ENCODE measurements around the gene TPI1.

TPI1 gene

DNA sequence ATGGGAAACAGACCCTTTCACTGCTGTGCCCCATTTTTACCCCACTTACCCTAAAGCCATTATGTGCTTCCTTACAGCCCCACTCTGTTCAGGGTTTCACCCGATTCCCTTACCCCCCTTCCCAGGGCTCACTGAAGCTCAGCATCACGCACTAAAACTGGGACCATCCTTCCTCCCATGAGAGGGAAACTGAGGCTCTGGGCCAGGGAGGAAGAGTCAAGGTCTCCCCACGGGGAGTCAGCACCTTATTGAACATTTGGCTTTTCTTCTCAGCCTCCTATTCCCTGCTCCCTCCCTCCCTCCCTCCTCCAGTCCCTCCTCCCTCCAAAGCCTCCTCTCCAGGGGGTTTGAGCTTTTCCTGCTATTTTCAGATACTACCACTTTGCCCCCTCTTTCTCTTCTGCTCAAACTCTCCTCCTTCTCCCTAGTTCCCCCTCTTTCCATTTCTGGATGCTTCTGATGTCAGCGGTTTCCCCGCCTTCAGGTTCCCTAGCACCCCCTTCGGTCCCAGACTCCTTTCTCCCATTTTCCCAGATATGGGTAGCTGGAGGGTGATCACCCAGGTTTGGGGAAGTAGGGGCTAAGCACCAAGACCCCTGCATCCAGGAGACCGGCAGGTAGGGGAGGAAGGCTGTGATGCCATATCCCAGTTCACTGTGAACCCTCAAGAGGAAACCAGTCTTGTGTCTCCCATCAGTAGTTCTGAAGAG, 44.8 kb upstream of the TPI1 start:
- Histone ChIP-seq H4K20me1 (peaks cover 0 to 61% (median 21%) of the 10 kb centered on the region in 11 experiments; a peak in 11 of 22 replicates), H3K27me3 (peaks cover 72 to 92% (median 87%) of the 10 kb centered on the region in 11 experiments), H3K9ac (peak overlapping the region in 1 of 11 experiments; percentile 64; a peak in 1 of 22 replicates), H3K27ac (no peak overlapping the region), H3K4me2 (peak overlapping the region in 5 of 11 experiments; percentile 78 to 92 (median 85); a peak in 9 of 22 replicates), H3K36me3 (no peaks in the 10 kb centered on the region; a peak in 1 of 22 replicates), H3K9me3 (replicated peaks in 1 of 11) (no peaks in the 10 kb centered on the region), H3K4me1 (peaks cover 17 to 46% (median 30%) of the 10 kb centered on the region in 10 experiments), H3K4me3 (peak overlapping the region in 3 of 10 experiments; percentile 45 to 55 (median 52); a peak in 7 of 20 replicates)
- TF ChIP-seq Cebpa-rat (IDR thresholded peaks at IDR 0.05): no peak

DNA sequence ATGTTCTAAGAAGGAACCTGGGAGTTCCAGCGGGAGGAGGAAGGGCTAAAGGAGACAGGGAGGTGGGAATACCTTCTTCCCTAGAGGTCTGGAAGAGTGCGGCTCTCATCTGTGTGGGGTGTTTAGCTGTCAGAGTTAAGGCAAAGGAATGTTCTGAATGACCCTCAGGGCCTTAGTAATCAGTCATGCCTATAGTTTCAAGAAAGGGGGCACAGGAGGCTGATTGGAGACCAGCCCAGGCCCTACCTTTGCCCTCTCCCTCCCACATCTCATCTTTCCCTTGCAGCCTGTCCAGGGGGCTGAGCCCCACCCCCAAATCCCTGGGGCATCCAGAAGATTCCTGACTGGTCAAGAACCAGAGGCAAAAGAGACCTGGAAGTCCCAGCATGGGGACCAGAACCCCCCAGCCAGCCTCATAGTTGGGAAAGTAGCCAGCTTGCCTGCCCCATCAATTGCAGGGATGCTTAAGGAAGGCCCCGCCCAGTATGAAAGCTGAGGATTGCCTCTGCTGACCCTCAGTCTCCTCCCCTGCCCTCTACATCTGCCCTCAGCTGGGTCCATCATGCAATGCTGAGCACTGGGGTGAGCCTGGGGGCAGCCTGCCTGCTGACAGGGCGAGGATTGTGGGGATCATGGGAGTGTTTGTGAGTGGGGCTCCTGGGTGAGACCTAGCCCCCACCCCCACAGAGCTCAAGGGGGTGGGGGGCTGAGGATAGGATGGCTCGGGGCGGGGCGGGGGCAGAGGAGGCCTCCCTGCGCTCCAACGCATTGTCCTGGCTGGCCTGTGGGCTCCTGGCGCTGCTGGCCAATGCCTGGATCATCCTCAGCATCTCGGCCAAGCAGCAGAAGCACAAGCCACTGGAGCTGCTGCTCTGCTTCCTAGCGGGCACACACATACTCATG, 43.9 kb upstream of the TPI1 start:
- Histone ChIP-seq H3K27ac (no peak overlapping the region), H3K4me3 (no peak overlapping the region), H3K4me1 (peaks cover 19 to 52% (median 34%) of the 10 kb centered on the region in 10 experiments), H3K27me3 (peaks cover 79 to 99% (median 96%) of the 10 kb centered on the region in 11 experiments), H3K9ac (no peak overlapping the region), H4K20me1 (peaks cover 0 to 63% (median 22%) of the 10 kb centered on the region in 11 experiments; a peak in 14 of 22 replicates), H3K4me2 (no peak overlapping the region), H3K9me3 (replicated peaks in 1 of 11) (no peaks in the 10 kb centered on the region), H3K36me3 (no peaks in the 10 kb centered on the region; a peak in 1 of 22 replicates)
- no peak for TF ChIP-seq Cebpa-rat (IDR thresholded peaks at IDR 0.05)

- Histone ChIP-seq H3K4me2 (no peak overlapping the region), H3K9me3 (replicated peaks in 1 of 11) (no peaks in the 10 kb centered on the region), H3K36me3 (no peaks in the 10 kb centered on the region; a peak in 1 of 22 replicates), H3K4me3 (no peak overlapping the region), H3K27me3 (peaks cover 87 to 100% (median 100%) of the 10 kb centered on the region in 11 experiments), H3K27ac (no peak overlapping the region), H3K9ac (no peak overlapping the region), H4K20me1 (peaks cover 0 to 66% (median 30%) of the 10 kb centered on the region in 11 experiments; a peak in 15 of 22 replicates), H3K4me1 (peaks cover 27 to 59% (median 42%) of the 10 kb centered on the region in 10 experiments)
- TF ChIP-seq Cebpa-rat (IDR thresholded peaks at IDR 0.05): no peak
These were observed 43.1 kb upstream of the TPI1 start for GRCh38 chr12:6824085-6824775.

GRCh38 chr12:6824901-6825381, 42.4 kb upstream of the TPI1 start:
- peak overlapping the region in 2 of 11 experiments; percentile 5 to 21; a peak in 4 of 22 replicates for H3K4me2 ChIP-seq

GRCh38 chr12:6825398-6826124, 41.8 kb upstream of the TPI1 start:
- Histone ChIP-seq H3K9ac (no peak overlapping the region), H3K4me3 (no peak overlapping the region), H3K27ac (no peak overlapping the region), H3K27me3 (peaks cover 87 to 100% (median 100%) of the 10 kb centered on the region in 11 experiments), H3K36me3 (no peaks in the 10 kb centered on the region), H3K4me2 (peak overlapping the region in 6 of 11 experiments; percentile 5 to 53 (median 24); a peak in 9 of 22 replicates), H3K4me1 (peaks cover 33 to 49% (median 43%) of the 10 kb centered on the region in 10 experiments), H3K9me3 (replicated peaks in 1 of 11) (no peaks in the 10 kb centered on the region), H4K20me1 (peaks cover 0 to 61% (median 43%) of the 10 kb centered on the region in 11 experiments; a peak in 16 of 22 replicates)
- TF ChIP-seq Cebpa-rat (IDR thresholded peaks at IDR 0.05): no peak

More at GRCh38 chr12:6824901-6825381, 42.4 kb upstream of the TPI1 start:
- H3K27me3 ChIP-seq: peaks cover 87 to 100% (median 100%) of the 10 kb centered on the region in 11 experiments
- H3K27ac ChIP-seq: no peak overlapping the region
- no peak for TF ChIP-seq Cebpa-rat (IDR thresholded peaks at IDR 0.05)
- H3K9me3 ChIP-seq (replicated peaks in 1 of 11): no peaks in the 10 kb centered on the region
- peaks cover 0 to 61% (median 37%) of the 10 kb centered on the region in 11 experiments; a peak in 15 of 22 replicates for H4K20me1 ChIP-seq
- H3K36me3 ChIP-seq: no peaks in the 10 kb centered on the region
- H3K4me3 ChIP-seq: no peak overlapping the region
- H3K9ac ChIP-seq: no peak overlapping the region
- H3K4me1 ChIP-seq: peaks cover 33 to 56% (median 44%) of the 10 kb centered on the region in 10 experiments

DNA sequence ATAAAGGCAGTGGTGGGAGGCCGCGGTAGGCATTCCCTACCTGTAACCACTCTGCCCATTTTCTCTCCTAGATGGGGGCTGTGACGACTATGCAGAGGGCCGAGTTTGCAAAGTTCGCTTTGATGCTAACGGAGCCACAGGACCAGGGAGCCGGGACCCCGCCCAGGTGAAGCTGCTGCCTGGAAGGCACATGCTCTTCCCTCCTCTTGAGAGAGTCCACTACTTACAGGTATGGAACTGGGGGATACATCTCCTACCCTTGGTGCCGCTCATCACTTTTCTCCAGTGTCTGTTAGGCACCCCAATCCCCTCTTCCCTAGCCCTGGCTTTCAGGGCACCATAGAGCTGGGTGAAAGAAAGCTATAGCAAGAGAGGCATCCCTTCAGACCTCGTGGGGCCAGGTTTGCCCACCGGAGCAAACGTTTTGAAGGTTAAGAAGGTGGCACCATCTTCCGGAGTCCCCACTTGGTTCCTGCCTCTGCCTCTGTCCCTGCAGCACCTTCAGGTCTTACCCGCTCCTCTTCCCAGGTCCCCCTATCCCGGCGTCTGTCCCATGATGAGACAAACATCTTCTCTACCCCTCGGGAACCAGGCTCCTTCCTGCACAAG, 41.1 kb upstream of the TPI1 start:
- H3K4me1 ChIP-seq: peaks cover 26 to 43% (median 37%) of the 10 kb centered on the region in 10 experiments
- H3K9ac ChIP-seq: no peak overlapping the region
- no peaks in the 10 kb centered on the region for H3K9me3 ChIP-seq (replicated peaks in 1 of 11)
- peak overlapping the region in 1 of 10 experiments; percentile 11; a peak in 1 of 20 replicates for H3K4me3 ChIP-seq
- no peak overlapping the region for H3K27ac ChIP-seq
- H4K20me1 ChIP-seq: peaks cover 0 to 66% (median 43%) of the 10 kb centered on the region in 11 experiments; a peak in 16 of 22 replicates
- TF ChIP-seq Cebpa-rat (IDR thresholded peaks at IDR 0.05): no peak
- H3K36me3 ChIP-seq: no peaks in the 10 kb centered on the region
- H3K4me2 ChIP-seq: peak overlapping the region in 5 of 11 experiments; percentile 49 to 72 (median 60); a peak in 5 of 22 replicates
- H3K27me3 ChIP-seq: peaks cover 94 to 100% (median 100%) of the 10 kb centered on the region in 11 experiments

DNA sequence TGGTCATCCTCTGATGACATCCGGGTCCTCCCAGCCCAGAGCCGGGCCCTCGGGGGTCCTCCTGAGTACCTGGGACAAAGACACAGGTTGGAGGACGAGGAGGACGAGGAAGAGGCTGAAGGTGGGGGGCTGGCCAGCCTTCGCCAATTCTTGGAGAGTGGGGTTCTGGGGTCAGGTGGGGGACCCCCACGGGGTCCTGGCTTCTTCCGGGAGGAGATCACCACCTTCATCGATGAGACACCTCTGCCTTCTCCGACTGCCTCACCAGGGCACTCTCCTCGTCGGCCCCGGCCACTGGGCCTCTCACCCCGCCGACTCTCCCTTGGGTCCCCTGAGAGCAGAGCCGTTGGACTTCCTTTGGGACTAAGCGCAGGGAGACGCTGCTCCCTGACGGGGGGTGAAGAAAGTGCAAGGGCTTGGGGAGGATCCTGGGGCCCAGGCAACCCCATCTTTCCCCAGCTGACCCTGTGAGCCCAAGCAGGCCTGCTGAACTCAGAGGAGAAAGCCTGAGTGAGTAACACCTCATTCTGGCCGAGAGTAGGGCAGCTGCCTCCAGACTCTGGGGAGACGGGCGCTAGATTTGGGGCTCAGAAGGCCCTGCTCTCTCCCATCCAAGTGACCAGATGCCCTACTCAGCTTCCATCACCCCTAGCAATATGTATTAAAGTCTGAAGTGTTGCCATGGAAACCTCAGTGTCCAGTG, 40.4 kb upstream of the TPI1 start:
- peak overlapping the region; percentile 11 to 72 (median 52); a peak in 20 of 22 replicates for H3K4me2 ChIP-seq
- no peak for TF ChIP-seq Cebpa-rat (IDR thresholded peaks at IDR 0.05)
- H3K9me3 ChIP-seq (replicated peaks in 1 of 11): no peaks in the 10 kb centered on the region
- H3K27ac ChIP-seq: no peak overlapping the region
- peaks cover 0 to 67% (median 50%) of the 10 kb centered on the region in 11 experiments; a peak in 16 of 22 replicates for H4K20me1 ChIP-seq
- peaks cover 24 to 40% (median 34%) of the 10 kb centered on the region in 10 experiments for H3K4me1 ChIP-seq
- H3K9ac ChIP-seq: no peak overlapping the region
- peaks cover 98 to 100% (median 100%) of the 10 kb centered on the region in 11 experiments for H3K27me3 ChIP-seq
- H3K4me3 ChIP-seq: peak overlapping the region in 2 of 10 experiments; percentile 11 to 19; a peak in 2 of 20 replicates
- H3K36me3 ChIP-seq: no peaks in the 10 kb centered on the region
